K562 (cell line): ENCODE results near the gene ZFYVE21. TPM values are rescaled to one million over a fixed set of nuclear protein-coding genes. Genes with fewer than 3 reads are reported as not detected.

ENCODE experiments used
- ATAC-seq: fragments of 200-7000 bp; cut with Tn5 transposase; 3 replicates; pipeline ENCODE4 v1.9.1; 2020; ENCODE audit warnings: moderate library complexity
- BruUV-seq: library from RNA; stranded (reverse); fragments of 400-500 nt; replicated peaks from 2 replicates; lab custom pipeline; 2021; lab: Mats Ljungman, UMichigan
- CTCF ChIA-PET: fragments of 300-600 bp; formaldehyde crosslinking; extraction: SDS; loops from one replicate; lab custom pipeline; 2021; ENCODE audit warnings: low intra/inter-chr PET ratio; lab: Yijun Ruan, JAX
- POLR2A ChIA-PET: fragments of 300-600, 350-650 bp; sonication (Branson Sonifier 250); formaldehyde crosslinking; extraction: SDS; loops from one replicate; lab custom pipeline; 2021; ENCODE audit warnings: antibody characterized with exemption, inconsistent platforms; lab: Yijun Ruan, JAX
- DNase-seq, 4 experiments: peaks; one replicate each; pipeline versions ENCODE4 v3.0.0 to v3.0.0-alpha.2; 2011 to 2018; ENCODE audit warnings: low spot score in 3 of 4, mixed read lengths in 3 of 4; ENCODE audit errors: extremely low read depth in 1 of 4
- FAIRE-seq: peaks from 2 replicates; lab custom pipeline; 2011; peaks lifted over from hg19 to GRCh38; lab: Jason Lieb, UNC
- H2AFZ ChIP-seq: 2 replicates; pipeline ENCODE4 v1.6.0; 2011; ENCODE audit warnings: low read depth, low read length, control low read depth, inconsistent platforms
- H3K27ac ChIP-seq: fragments of 200-600 bp; 3 replicates; pipeline ENCODE4 v1.8.0; 2011; ENCODE audit warnings: low read depth, mild to moderate bottlenecking, control low read depth, inconsistent platforms, low read length, moderate library complexity, mixed read lengths; ENCODE audit errors: extremely low read depth
- H3K27me3 ChIP-seq, 2 experiments: fragments of 300-600 bp in 1 of 2; 2 replicates in 1 of 2; 3 replicates in 1 of 2; pipeline versions ENCODE4 v1.6.0 to v1.8.0; 2011; ENCODE audit warnings: inconsistent platforms in 2 of 2, low read length in 2 of 2, mild to moderate bottlenecking in 1 of 2, mixed read lengths in 1 of 2, moderate library complexity in 1 of 2; ENCODE audit not compliant: control insufficient read depth in 2 of 2, insufficient read depth in 2 of 2
- H3K36me3 ChIP-seq: fragments of 300-600 bp; 3 replicates; pipeline ENCODE4 v1.8.0; 2011; ENCODE audit warnings: mild to moderate bottlenecking, low read length, inconsistent platforms; ENCODE audit not compliant: control insufficient read depth, insufficient read depth
- H3K4me1 ChIP-seq, 2 experiments: fragments of 200-600 bp in 1 of 2; replicated peaks in 1 of 2; 2 replicates in 1 of 2; 3 replicates in 1 of 2; pipeline versions ENCODE4 v1.5.1 to v1.8.0; 2011; ENCODE audit warnings: inconsistent platforms in 2 of 2, low read length in 2 of 2, mild to moderate bottlenecking in 1 of 2, mixed read lengths in 1 of 2, moderate library complexity in 1 of 2; ENCODE audit not compliant: control insufficient read depth in 2 of 2, insufficient read depth in 2 of 2
- H3K4me2 ChIP-seq: 2 replicates; pipeline ENCODE4 v1.6.1; 2011; ENCODE audit warnings: low read length, control low read depth, inconsistent platforms, mixed read lengths; ENCODE audit not compliant: insufficient read depth
- H3K4me3 ChIP-seq: fragments of 200-600 bp; sonication (generic), shearing (Covaris generic); 2 replicates; pipeline ENCODE4 v1.5.1; 2016; ENCODE audit warnings: control low read depth, inconsistent platforms
- H3K79me2 ChIP-seq: fragments of 200-600 bp; 3 replicates; pipeline ENCODE4 v1.8.0; 2011; ENCODE audit warnings: low read length, inconsistent platforms; ENCODE audit not compliant: control insufficient read depth, insufficient read depth
- H3K9ac ChIP-seq, 2 experiments: 2 replicates each; pipeline versions ENCODE4 v1.6.0 to v1.6.1; 2011; ENCODE audit warnings: low read depth in 2 of 2, low read length in 2 of 2, control low read depth in 1 of 2, inconsistent platforms in 1 of 2, mild to moderate bottlenecking in 1 of 2, mixed read lengths in 1 of 2; ENCODE audit not compliant: insufficient read depth in 1 of 2
- H3K9me1 ChIP-seq: one replicate; pipeline ENCODE4 v1.6.0; 2011; ENCODE audit warnings: inconsistent platforms, mild to moderate bottlenecking, low read length, moderate library complexity; ENCODE audit not compliant: control insufficient read depth, insufficient read depth
- H3K9me3 ChIP-seq: replicated peaks from 2 replicates; pipeline ENCODE4 v1.5.1; 2011; ENCODE audit warnings: low read depth, low read length, inconsistent platforms; ENCODE audit not compliant: control insufficient read depth, insufficient read depth
- H4K20me1 ChIP-seq: replicated peaks from 2 replicates; pipeline ENCODE4 v1.6.1; 2011; ENCODE audit warnings: low read length, inconsistent platforms, mixed read lengths; ENCODE audit not compliant: control insufficient read depth, insufficient read depth
- LARP7 ChIP-seq: fragments of 450-650 bp; IDR thresholded peaks from 2 replicates; pipeline ENCODE4 v1.6.1; 2016
- MCM5 ChIP-seq: fragments of 450-650 bp; IDR thresholded peaks from 2 replicates; pipeline ENCODE4 v1.6.1; 2016; ENCODE audit warnings: low read depth
- MEF2A ChIP-seq: IDR thresholded peaks from 2 replicates; pipeline ENCODE4 v1.6.1; 2011; ENCODE audit warnings: low read depth, mild to moderate bottlenecking, low read length, moderate library complexity; ENCODE audit not compliant: control insufficient read depth
- SREBF1 ChIP-seq: fragments of 150-350 bp; IDR thresholded peaks from 2 replicates; pipeline ENCODE4 v1.6.1; 2014; ENCODE audit warnings: antibody characterized with exemption, low read depth, low read length, borderline replicate concordance
- ZNF277 ChIP-seq: fragments of 250-450 bp; sonication (Bioruptor Pico); IDR thresholded peaks from 2 replicates; pipeline ENCODE4 v1.8.0; 2022; ENCODE audit warnings: inconsistent platforms, mild to moderate bottlenecking, moderate library complexity, borderline replicate concordance
- ZNF668 ChIP-seq: fragments of 250-450 bp; sonication (Bioruptor Pico); IDR thresholded peaks from 2 replicates; pipeline ENCODE4 v1.8.0; 2022; ENCODE audit warnings: mild to moderate bottlenecking, inconsistent platforms
- WGBS: fragments of 100-300 bp; shearing (Covaris generic); methylation state at CpG from one replicate; pipeline ENCODE4 v1.1.6; 2016; ENCODE audit warnings: low coverage, mixed read lengths; ENCODE audit not compliant: insufficient coverage; ENCODE audit errors: missing lambda C conversion rate; 5-methylcytosine and 5-hydroxymethylcytosine counted together
- in situ Hi-C: fragments of 300-500 bp; cut with MboI; formaldehyde crosslinking; loops from 4 replicates; pipeline ENCODE4 v1.15.0; 2018; ENCODE audit warnings: inconsistent platforms, mixed read lengths
- intact Hi-C: fragments of 100-400 bp; cut with micrococcal nuclease; formaldehyde crosslinking; loops from 2 replicates; pipeline ENCODE4 v1.14.2; 2022
- polyA plus RNA-seq, 8 experiments: library from polyadenylated mRNA; depleted of rRNA in 4 of 8; stranded (reverse) in 5 of 8; unstranded in 3 of 8; fragments of >200 nt; fragmentation: Nextera tagmentation in 2 of 8; fragmentation: Illumina TruSeq in 1 of 8; extraction: Ambion mirVana in 2 of 8; extraction: Trizol in 1 of 8; gene quantifications; 2 replicates each; pipeline versions ENCODE4 v1.2.1 to v1.2.3, GENCODE V29; 2011 to 2014; ENCODE audit warnings: inconsistent platforms in 1 of 8, missing spikeins in 1 of 8
- total RNA-seq, 7 experiments: library from RNA; depleted of rRNA in 6 of 7; stranded (reverse); fragments of >200 nt in 6 of 7; fragmentation: Illumina TruSeq in 2 of 7; extraction: Trizol in 2 of 7; gene quantifications; 2 replicates each; pipeline versions ENCODE4 v1.2.1 to v1.2.3, GENCODE V29; 2011 to 2021; ENCODE audit warnings: low replicate concordance in 1 of 7
- TF ChIP-seq, protein P1 (sequence below): sonication (generic); formaldehyde crosslinking; IDR thresholded peaks from 2 replicates; pipeline ENCODE4 v1.8.0; 2022; ENCODE audit warnings: mild to moderate bottlenecking, missing genetic modification reagents, borderline replicate concordance

ZFYVE21 gene
- total and polyA plus RNA-seq, 9 of the 15 experiments (the other 6 are each of a cell fraction or from before 2014, with no cell fraction given), result 0.90 to 23.1 (median 15.6) TPM

DNA sequence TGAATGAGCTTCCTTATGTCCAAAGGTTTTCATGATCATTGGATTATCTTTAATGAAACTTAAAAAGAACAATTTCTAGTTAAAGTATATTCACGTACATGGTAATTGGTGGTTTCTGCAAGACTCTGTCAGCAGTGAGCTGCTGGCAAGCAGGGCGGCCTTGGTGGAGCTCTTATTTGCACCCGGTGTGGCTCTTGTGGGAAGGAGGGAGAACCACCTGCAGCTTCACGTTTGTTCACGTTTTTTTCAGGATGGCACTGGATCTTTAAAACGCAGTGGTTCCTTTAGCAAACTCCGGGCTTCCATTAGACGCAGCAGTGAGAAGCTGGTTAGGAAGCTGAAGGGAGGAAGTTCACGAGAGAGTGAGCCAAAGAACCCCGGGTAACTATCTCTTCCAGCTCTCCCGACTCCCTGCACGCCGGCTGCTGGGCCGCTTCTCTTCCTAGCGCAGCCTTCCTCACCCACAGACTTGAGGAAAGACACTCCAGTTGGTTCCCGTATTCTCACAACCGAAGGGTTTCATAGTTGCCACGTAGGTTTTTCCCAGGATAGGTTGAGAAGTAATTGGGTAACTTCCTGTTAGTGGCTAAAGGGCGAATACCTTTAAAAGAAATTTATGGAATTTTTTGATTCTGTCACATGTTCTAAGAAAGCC is 28.7 kb upstream of the ZFYVE21 start:
- DNase-seq, result no peak
- in situ Hi-C loops, result no loop called here
- no peaks in the 10 kb centered on the region for H3K9me3 ChIP-seq
- H3K36me3 ChIP-seq, result peaks cover 61% of the 10 kb centered on the region; the same call in 1 of the 3 replicates
- ChIA-PET POLR2A (interaction anchor here (0.7 to 1.8 kb wide), 2 partner anchors 8 to 16 kb away, joined by 4 read pairs; no protein-coding TSS in a partner anchor), CTCF (no interaction called here)
- TF ChIP-seq, protein P1, sequence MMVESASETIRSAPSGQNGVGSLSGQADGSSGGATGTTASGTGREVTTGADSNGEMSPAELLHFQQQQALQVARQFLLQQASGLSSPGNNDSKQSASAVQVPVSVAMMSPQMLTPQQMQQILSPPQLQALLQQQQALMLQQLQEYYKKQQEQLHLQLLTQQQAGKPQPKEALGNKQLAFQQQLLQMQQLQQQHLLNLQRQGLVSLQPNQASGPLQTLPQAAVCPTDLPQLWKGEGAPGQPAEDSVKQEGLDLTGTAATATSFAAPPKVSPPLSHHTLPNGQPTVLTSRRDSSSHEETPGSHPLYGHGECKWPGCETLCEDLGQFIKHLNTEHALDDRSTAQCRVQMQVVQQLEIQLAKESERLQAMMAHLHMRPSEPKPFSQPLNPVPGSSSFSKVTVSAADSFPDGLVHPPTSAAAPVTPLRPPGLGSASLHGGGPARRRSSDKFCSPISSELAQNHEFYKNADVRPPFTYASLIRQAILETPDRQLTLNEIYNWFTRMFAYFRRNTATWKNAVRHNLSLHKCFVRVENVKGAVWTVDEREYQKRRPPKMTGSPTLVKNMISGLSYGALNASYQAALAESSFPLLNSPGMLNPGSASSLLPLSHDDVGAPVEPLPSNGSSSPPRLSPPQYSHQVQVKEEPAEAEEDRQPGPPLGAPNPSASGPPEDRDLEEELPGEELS (CRISPR knock-in tag), result no peak
- TF ChIP-seq LARP7 (no peak), MCM5 (no peak), ZNF668 (CRISPR knock-in tag) (no peak), SREBF1 (no peak), ZNF277 (CRISPR knock-in tag) (no peak), MEF2A (no peak)
- intact Hi-C loops, result loop anchor here (10.0 kb wide), 1 partner anchor 112 kb away; no protein-coding TSS in a partner anchor
- H3K27me3 ChIP-seq, result no peaks in the 10 kb centered on the region
- no peaks in the 10 kb centered on the region for H3K9me1 ChIP-seq
- FAIRE-seq, result no peak
- 87% methylated on average over 17 of the region's 19 CpGs for WGBS
- no peaks in the 10 kb centered on the region for H4K20me1 ChIP-seq
- no peaks in the 10 kb centered on the region for H3K79me2 ChIP-seq
- ATAC-seq, result no peak
- H3K4me2 ChIP-seq, result no peak overlapping the region
- H3K9ac ChIP-seq, result no peak overlapping the region
- no peaks in the 10 kb centered on the region for H3K4me1 ChIP-seq
- H3K27ac ChIP-seq, result no peak overlapping the region
- H2AFZ ChIP-seq, result no peak overlapping the region
- no peak overlapping the region for H3K4me3 ChIP-seq
- BruUV-seq, result no TSS peak
